Activated CD4-positive, alpha-beta T cell treated with anti-CD3 and anti-CD28 coated beads for 36 hours (primary cell): ENCODE results near the gene SPOCK1. TPM values are rescaled to one million over a fixed set of nuclear protein-coding genes. Genes with fewer than 3 reads are reported as not detected.
"Not testable (repeated sequence)": the region's sequence is repeated elsewhere in the genome, so short reads cannot be mapped to it uniquely, and the experiment has no call there.

Experiments
- ATAC-seq: fragments of 200-7000 bp; cut with Tn5 transposase; one replicate; pipeline ENCODE4 v1.10.0; 2021; ENCODE audit warnings: mild to moderate bottlenecking, moderate library complexity
- CTCF ChIA-PET: fragments of 350-600 bp; sonication (Branson Sonifier 250); formaldehyde crosslinking; loops from one replicate; lab custom pipeline; 2021; ENCODE audit warnings: antibody characterized with exemption; lab: Charles Lee
- POLR2A ChIA-PET: fragments of 350-600 bp; sonication (Branson Sonifier 250); formaldehyde crosslinking; loops from one replicate; lab custom pipeline; 2021; ENCODE audit warnings: antibody characterized with exemption, inconsistent platforms; lab: Charles Lee
- DNase-seq: peaks from one replicate; pipeline ENCODE4 v3.0.0-alpha.2; 2020
- H3K27ac Mint-ChIP-seq: one replicate; pipeline ENCODE4 v1.8.0; 2021; ENCODE audit warnings: mixed read lengths
- H3K27me3 Mint-ChIP-seq: one replicate; pipeline ENCODE4 v1.8.0; 2021; ENCODE audit warnings: mixed read lengths
- H3K36me3 Mint-ChIP-seq: one replicate; pipeline ENCODE4 v1.8.0; 2021; ENCODE audit warnings: low read depth, mixed read lengths
- H3K4me1 Mint-ChIP-seq: one replicate; pipeline ENCODE4 v1.8.0; 2021; ENCODE audit warnings: mixed read lengths
- H3K4me3 Mint-ChIP-seq: one replicate; pipeline ENCODE4 v1.8.0; 2021; ENCODE audit warnings: mild to moderate bottlenecking, moderate library complexity, mixed read lengths
- H3K9me3 Mint-ChIP-seq: one replicate; pipeline ENCODE4 v1.8.0; 2021; ENCODE audit warnings: low read depth, mixed read lengths
- intact Hi-C, 2 experiments: fragments of 100-400 bp; cut with DNase I in 1 of 2; cut with micrococcal nuclease in 1 of 2; formaldehyde crosslinking; loops; one replicate each; pipeline versions ENCODE4 v1.14.2 to v1.15.1; 2022 to 2024; cut with DNase I, micrococcal nuclease
- total RNA-seq, 2 experiments: library from RNA; stranded (reverse); gene quantifications; one replicate each; pipeline ENCODE4 v1.2.3, GENCODE V29; 2021

Gene SPOCK1
- total RNA-seq, 2 experiments from 2014 or later, result not detected

- POLR2A ChIA-PET, result no interaction called here
- intact Hi-C loops, result no loop called here
- CTCF ChIA-PET, result interaction anchor here (0.8 kb wide), 1 partner anchor 13 kb away, joined by 5 read pairs; no protein-coding TSS in a partner anchor
- no peaks in the 10 kb centered on the region for H3K9me3 Mint-ChIP-seq
- no peaks in the 10 kb centered on the region for H3K36me3 Mint-ChIP-seq
- no peak for DNase-seq
- H3K4me1 Mint-ChIP-seq, result no peaks in the 10 kb centered on the region
- H3K27me3 Mint-ChIP-seq, result peaks cover 16% of the 10 kb centered on the region
- H3K27ac Mint-ChIP-seq, result no peak overlapping the region
- ATAC-seq, result no peak
- H3K4me3 Mint-ChIP-seq, result no peak overlapping the region
Observed at GRCh38 chr5:137393196-137393993, 105.7 kb downstream of the SPOCK1 start.

GRCh38 chr5:137392261-137392660 lies 106.9 kb downstream of the SPOCK1 start:
- H3K4me3 Mint-ChIP-seq, result no peak overlapping the region
- no peaks in the 10 kb centered on the region for H3K4me1 Mint-ChIP-seq

GRCh38 chr5:137391044-137391443 lies 108.1 kb downstream of the SPOCK1 start:
- DNase-seq, H3K27ac Mint-ChIP-seq, H3K9me3 Mint-ChIP-seq, H3K4me3 Mint-ChIP-seq, H3K36me3 Mint-ChIP-seq, intact Hi-C loops, POLR2A ChIA-PET, ATAC-seq, H3K4me1 Mint-ChIP-seq, CTCF ChIA-PET: not testable (repeated sequence)
- peaks cover 14% of the 10 kb centered on the region for H3K27me3 Mint-ChIP-seq

More at GRCh38 chr5:137392261-137392660, 106.9 kb downstream of the SPOCK1 start:
- no peaks in the 10 kb centered on the region for H3K36me3 Mint-ChIP-seq
- CTCF ChIA-PET, result no interaction called here
- POLR2A ChIA-PET, result no interaction called here
- peaks cover 16% of the 10 kb centered on the region for H3K27me3 Mint-ChIP-seq
- intact Hi-C loops, result no loop called here
- no peak for ATAC-seq
- H3K27ac Mint-ChIP-seq, result no peak overlapping the region
- no peaks in the 10 kb centered on the region for H3K9me3 Mint-ChIP-seq
- no peak for DNase-seq

- H3K9me3 Mint-ChIP-seq, result no peaks in the 10 kb centered on the region
- H3K4me3 Mint-ChIP-seq, result no peak overlapping the region
- H3K27ac Mint-ChIP-seq, result no peak overlapping the region
- H3K36me3 Mint-ChIP-seq, result no peaks in the 10 kb centered on the region
- no peak for ATAC-seq
- H3K27me3 Mint-ChIP-seq, result peaks cover 16% of the 10 kb centered on the region
- ChIA-PET POLR2A (no interaction called here), CTCF (interaction anchor here (1.0 kb wide), 1 partner anchor 44 kb away, joined by 3 read pairs; no protein-coding TSS in a partner anchor)
- intact Hi-C loops, result no loop called here
- no peak for DNase-seq
- no peaks in the 10 kb centered on the region for H3K4me1 Mint-ChIP-seq
Observed at GRCh38 chr5:137389042-137389441, 110.1 kb downstream of the SPOCK1 start.

GRCh38 chr5:137385064-137385463 lies 114.1 kb downstream of the SPOCK1 start:
- POLR2A ChIA-PET, result no interaction called here
- Mint-ChIP-seq H3K9me3 (peaks cover 18% of the 10 kb centered on the region), H3K4me3 (no peak overlapping the region), H3K27ac (no peak overlapping the region), H3K27me3 (peaks cover 4% of the 10 kb centered on the region), H3K36me3 (no peaks in the 10 kb centered on the region), H3K4me1 (no peaks in the 10 kb centered on the region)
- DNase-seq (no peak), ATAC-seq (no peak)
- intact Hi-C loops, result no loop called here
- CTCF ChIA-PET, result no interaction called here

- DNase-seq (no peak), ATAC-seq (no peak)
- Mint-ChIP-seq H3K9me3 (peaks cover 18% of the 10 kb centered on the region), H3K27me3 (peaks cover 4% of the 10 kb centered on the region), H3K4me3 (no peak overlapping the region), H3K27ac (no peak overlapping the region), H3K36me3 (no peaks in the 10 kb centered on the region), H3K4me1 (no peaks in the 10 kb centered on the region)
- ChIA-PET CTCF (no interaction called here), POLR2A (interaction anchor here (0.9 kb wide), 1 partner anchor 179 kb away, joined by 3 read pairs; no protein-coding TSS in a partner anchor)
- intact Hi-C loops, result no loop called here
Observed at GRCh38 chr5:137383909-137384308, 115.2 kb downstream of the SPOCK1 start.

GRCh38 chr5:137381555-137381954 lies 117.6 kb downstream of the SPOCK1 start:
- CTCF ChIA-PET, result interaction anchor here (0.7 kb wide), 1 partner anchor 1928 kb away, joined by 3 read pairs; no protein-coding TSS in a partner anchor

GRCh38 chr5:137379555-137380286 lies 119.4 kb downstream of the SPOCK1 start:
- Mint-ChIP-seq H3K4me1 (no peaks in the 10 kb centered on the region), H3K27ac (no peak overlapping the region), H3K27me3 (peaks cover 4% of the 10 kb centered on the region), H3K9me3 (peaks cover 18% of the 10 kb centered on the region), H3K36me3 (no peaks in the 10 kb centered on the region), H3K4me3 (no peak overlapping the region)
- ATAC-seq, result no peak
- CTCF ChIA-PET, result no interaction called here
- DNase-seq, result no peak
- POLR2A ChIA-PET, result no interaction called here
- intact Hi-C loops, result no loop called here

More at GRCh38 chr5:137381555-137381954, 117.6 kb downstream of the SPOCK1 start:
- Mint-ChIP-seq H3K4me3 (no peak overlapping the region), H3K9me3 (peaks cover 18% of the 10 kb centered on the region), H3K4me1 (no peaks in the 10 kb centered on the region), H3K36me3 (no peaks in the 10 kb centered on the region), H3K27ac (no peak overlapping the region), H3K27me3 (peaks cover 4% of the 10 kb centered on the region)
- DNase-seq, result no peak
- ATAC-seq, result no peak
- POLR2A ChIA-PET, result no interaction called here
- intact Hi-C loops, result no loop called here

- ATAC-seq (no peak), DNase-seq (no peak)
- Mint-ChIP-seq H3K36me3 (no peaks in the 10 kb centered on the region), H3K4me3 (no peak overlapping the region), H3K4me1 (no peaks in the 10 kb centered on the region), H3K27ac (no peak overlapping the region), H3K9me3 (peaks cover 3% of the 10 kb centered on the region), H3K27me3 (peaks cover 3% of the 10 kb centered on the region)
- intact Hi-C loops, result no loop called here
- POLR2A ChIA-PET, result no interaction called here
- CTCF ChIA-PET, result interaction anchor here (1.0 kb wide), 1 partner anchor 29 kb away, joined by 3 read pairs; no protein-coding TSS in a partner anchor
Observed at GRCh38 chr5:137375741-137376526, 123.2 kb downstream of the SPOCK1 start.

- peaks cover 3% of the 10 kb centered on the region for H3K27me3 Mint-ChIP-seq
- ChIA-PET POLR2A (no interaction called here), CTCF (interaction anchor here (1.0 kb wide), 1 partner anchor 29 kb away, joined by 3 read pairs; no protein-coding TSS in a partner anchor)
- H3K36me3 Mint-ChIP-seq, result no peaks in the 10 kb centered on the region
- no peak overlapping the region for H3K4me3 Mint-ChIP-seq
- no peak for DNase-seq
- H3K9me3 Mint-ChIP-seq, result no peaks in the 10 kb centered on the region
- no peak for ATAC-seq
- intact Hi-C loops, result no loop called here
- H3K27ac Mint-ChIP-seq, result no peak overlapping the region
- H3K4me1 Mint-ChIP-seq, result no peaks in the 10 kb centered on the region
Observed at GRCh38 chr5:137374110-137374714, 124.9 kb downstream of the SPOCK1 start.

- Mint-ChIP-seq H3K4me1 (no peaks in the 10 kb centered on the region), H3K27me3 (peaks cover 3% of the 10 kb centered on the region), H3K36me3 (no peaks in the 10 kb centered on the region), H3K4me3 (no peak overlapping the region), H3K27ac (no peak overlapping the region), H3K9me3 (no peaks in the 10 kb centered on the region)
- intact Hi-C loops, result no loop called here
- ATAC-seq (no peak), DNase-seq (no peak)
- CTCF ChIA-PET, result no interaction called here
- POLR2A ChIA-PET, result no interaction called here
Observed at GRCh38 chr5:137372773-137373160, 126.4 kb downstream of the SPOCK1 start.
